ENCODE results near the gene SYCE1. TPM values are rescaled to one million over a fixed set of nuclear protein-coding genes. Genes with fewer than 3 reads are reported as not detected.
"Not testable (repeated sequence)": the region's sequence is repeated elsewhere in the genome, so short reads cannot be mapped to it uniquely, and the experiment has no call there.

The SYCE1 gene
- total and polyA plus RNA-seq, 2 of the 8 experiments (the other 6 are each of a cell fraction or from before 2014, with no cell fraction given) = not detected

- H3K4me3 ChIP-seq (ENCODE audit: extremely low read depth in 1 of 4, insufficient read depth in 2 of 4, low read depth in 3 of 4, low read length in 4 of 4); H3K9ac ChIP-seq (replicated peaks in 1 of 4; ENCODE audit: extremely low read depth in 1 of 4, low read depth in 3 of 4, low read length in 3 of 4); FAIRE-seq; H4K5ac ChIP-seq (ENCODE audit: insufficient read length, low read depth, low read length); H3K4me2 ChIP-seq (ENCODE audit: insufficient read depth in 1 of 2, low read depth in 2 of 2, low read length in 2 of 2); H3K27me3 ChIP-seq (replicated peaks in 1 of 4; ENCODE audit: control insufficient read depth in 3 of 4, extremely low read depth in 1 of 4, insufficient read depth in 3 of 4, low read length in 3 of 4); H2AFZ ChIP-seq (ENCODE audit: low read length); H3K56ac ChIP-seq (replicated peaks; ENCODE audit: insufficient read length, low read depth, low read length); H3K79me2 ChIP-seq (ENCODE audit: control insufficient read depth in 1 of 2, insufficient read depth in 2 of 2, low read length in 2 of 2); H3K79me1 ChIP-seq (ENCODE audit: low read depth, low read length); H4K20me1 ChIP-seq (replicated peaks in 1 of 2; ENCODE audit: control insufficient read depth in 1 of 2, insufficient read depth in 2 of 2, low read length in 2 of 2); H2BK120ac ChIP-seq (replicated peaks; ENCODE audit: low read depth, low read length); H3K4ac ChIP-seq (replicated peaks; ENCODE audit: insufficient read length, low read depth, low read length); POLR2A ChIA-PET (ENCODE audit: partially characterized antibody); H2BK20ac ChIP-seq (ENCODE audit: low read length); H3K23ac ChIP-seq (ENCODE audit: insufficient read length); H2BK15ac ChIP-seq (ENCODE audit: low read length); H2BK5ac ChIP-seq (ENCODE audit: low read depth, low read length); H3K14ac ChIP-seq (ENCODE audit: insufficient read length); H3K23me2 ChIP-seq (ENCODE audit: low read depth, low read length); H3K36me3 ChIP-seq (ENCODE audit: control insufficient read depth in 2 of 4, insufficient read depth in 4 of 4, low read length in 3 of 4); H4K8ac ChIP-seq (ENCODE audit: extremely low read depth, insufficient read depth, low read length); H3K27ac ChIP-seq (ENCODE audit: low read depth, low read length); H4K91ac ChIP-seq (replicated peaks; ENCODE audit: insufficient read length, low read length); CTCF ChIA-PET (ENCODE audit: partially characterized antibody); H3K18ac ChIP-seq (ENCODE audit: extremely low read depth, low read length); H3K4me1 ChIP-seq (replicated peaks in 1 of 4; ENCODE audit: control insufficient read depth in 3 of 4, insufficient read depth in 4 of 4, low read length in 3 of 4); H2BK12ac ChIP-seq (ENCODE audit: low read depth, low read length); H2AK5ac ChIP-seq (ENCODE audit: low read depth, low read length); DNase-seq (ENCODE audit: low read depth in 1 of 2, low spot score in 2 of 2): not testable (repeated sequence)
- 85% methylated on average over 11 of the region's 11 CpGs; no CpG with 5 or more reads in 1 of the 2 experiments for WGBS, 2 experiments (ENCODE audit: extremely low coverage in 1 of 2, insufficient coverage in 1 of 2, insufficient read length in 1 of 2, insufficient replicate concordance in 2 of 2, low coverage in 1 of 2, low lambda C conversion rate in 2 of 2, missing lambda C conversion rate in 1 of 2)
- H3K9me3 ChIP-seq (ENCODE audit: insufficient read depth in 2 of 2, low read depth in 1 of 2, low read length in 1 of 2) = peaks cover 17 to 45% of the 10 kb centered on the region in 2 experiments
Measured at GRCh38 chr10:133572055-133572454, 6.7 kb upstream of the SYCE1 start.

- H3K4me3 ChIP-seq (ENCODE audit: extremely low read depth in 1 of 4, insufficient read depth in 2 of 4, low read depth in 3 of 4, low read length in 4 of 4); H3K56ac ChIP-seq (replicated peaks; ENCODE audit: insufficient read length, low read depth, low read length); H3K23ac ChIP-seq (ENCODE audit: insufficient read length); H4K91ac ChIP-seq (replicated peaks; ENCODE audit: insufficient read length, low read length); H3K79me2 ChIP-seq (ENCODE audit: control insufficient read depth in 1 of 2, insufficient read depth in 2 of 2, low read length in 2 of 2); H2BK20ac ChIP-seq (ENCODE audit: low read length); H4K5ac ChIP-seq (ENCODE audit: insufficient read length, low read depth, low read length); FAIRE-seq; DNase-seq (ENCODE audit: low read depth in 1 of 2, low spot score in 2 of 2); H3K27ac ChIP-seq (ENCODE audit: low read depth, low read length); H3K4ac ChIP-seq (replicated peaks; ENCODE audit: insufficient read length, low read depth, low read length); H2BK12ac ChIP-seq (ENCODE audit: low read depth, low read length); H3K27me3 ChIP-seq (replicated peaks in 1 of 4; ENCODE audit: control insufficient read depth in 3 of 4, extremely low read depth in 1 of 4, insufficient read depth in 3 of 4, low read length in 3 of 4); POLR2A ChIA-PET (ENCODE audit: partially characterized antibody); H3K4me2 ChIP-seq (ENCODE audit: insufficient read depth in 1 of 2, low read depth in 2 of 2, low read length in 2 of 2); H2AFZ ChIP-seq (ENCODE audit: low read length); H3K9ac ChIP-seq (replicated peaks in 1 of 4; ENCODE audit: extremely low read depth in 1 of 4, low read depth in 3 of 4, low read length in 3 of 4); H2BK5ac ChIP-seq (ENCODE audit: low read depth, low read length); CTCF ChIA-PET (ENCODE audit: partially characterized antibody); H2BK15ac ChIP-seq (ENCODE audit: low read length); H4K8ac ChIP-seq (ENCODE audit: extremely low read depth, insufficient read depth, low read length); H2BK120ac ChIP-seq (replicated peaks; ENCODE audit: low read depth, low read length); H3K79me1 ChIP-seq (ENCODE audit: low read depth, low read length); H3K18ac ChIP-seq (ENCODE audit: extremely low read depth, low read length); H3K4me1 ChIP-seq (replicated peaks in 1 of 4; ENCODE audit: control insufficient read depth in 3 of 4, insufficient read depth in 4 of 4, low read length in 3 of 4); H3K14ac ChIP-seq (ENCODE audit: insufficient read length); H4K20me1 ChIP-seq (replicated peaks in 1 of 2; ENCODE audit: control insufficient read depth in 1 of 2, insufficient read depth in 2 of 2, low read length in 2 of 2); H2AK5ac ChIP-seq (ENCODE audit: low read depth, low read length); H3K36me3 ChIP-seq (ENCODE audit: control insufficient read depth in 2 of 4, insufficient read depth in 4 of 4, low read length in 3 of 4): not testable (repeated sequence)
- 94% methylated on average over 11 of the region's 21 CpGs; no CpG with 5 or more reads in 1 of the 2 experiments for WGBS, 2 experiments (ENCODE audit: extremely low coverage in 1 of 2, insufficient coverage in 1 of 2, insufficient read length in 1 of 2, insufficient replicate concordance in 2 of 2, low coverage in 1 of 2, low lambda C conversion rate in 2 of 2, missing lambda C conversion rate in 1 of 2)
- H3K9me3 ChIP-seq (ENCODE audit: insufficient read depth in 2 of 2, low read depth in 1 of 2, low read length in 1 of 2) = peaks cover 24 to 53% of the 10 kb centered on the region in 2 experiments
- peaks cover 11% of the 10 kb centered on the region; the same call in 1 of the 2 replicates for H3K23me2 ChIP-seq (ENCODE audit: low read depth, low read length)
Measured at GRCh38 chr10:133569801-133570200, 4.4 kb upstream of the SYCE1 start.

Measured in H1 (cell line).